Fibroblast of the aortic adventitia (primary cell): ENCODE data around the gene GSK3B. TPM values are rescaled to one million over a fixed set of nuclear protein-coding genes. Genes with fewer than 3 reads are reported as not detected.

ENCODE experiments used
- DNase-seq: peaks from one replicate; pipeline ENCODE4 v3.0.0-alpha.2; 2010; ENCODE audit warnings: low read depth
- H3K4me3 ChIP-seq: 2 replicates; pipeline ENCODE4 v1.5.1; 2011; ENCODE audit warnings: low read depth, mild to moderate bottlenecking, control low read depth, low read length, moderate library complexity
- CTCF ChIP-seq: IDR thresholded peaks from 2 replicates; pipeline ENCODE4 v1.5.1; 2011; ENCODE audit warnings: mild to moderate bottlenecking, low read length, control low read depth, inconsistent platforms; ENCODE audit not compliant: insufficient read depth
- small RNA-seq: library from RNA; depleted of rRNA; stranded (forward); fragments of <200 nt; gene quantifications from one replicate; pipeline ENCODE3, GENCODE V24; 2012
- total RNA-seq: library from RNA; depleted of rRNA; stranded (reverse); fragments of >200 nt; gene quantifications from 2 replicates; pipeline ENCODE4 v1.2.3, GENCODE V29; 2012; ENCODE audit warnings: low replicate concordance

GSK3B gene
- total RNA-seq, 1 donor = 74.1 TPM

GRCh38 chr3:119781330-119782198 is 312.7 kb downstream of the GSK3B start, which contains the start of gene NR1I2:
TSS of gene NR1I2 (plus strand) at chr3:119782101.
- DNase-seq = no peak
- no peak for TF ChIP-seq CTCF
- H3K4me3 ChIP-seq = no peak within 1 kb of the TSS

GRCh38 chr3:119779731-119780383 is 314.4 kb downstream of the GSK3B start:
- TF ChIP-seq CTCF = no peak
- DNase-seq = no peak
- H3K4me3 ChIP-seq = no peak overlapping the region

- DNase-seq = no peak
- TF ChIP-seq CTCF = no peak
- no peak overlapping the region for H3K4me3 ChIP-seq
Observed at GRCh38 chr3:119778811-119779210, 315.4 kb downstream of the GSK3B start.

GRCh38 chr3:119778176-119778575 is 316.1 kb downstream of the GSK3B start:
- no peak for TF ChIP-seq CTCF
- no peak overlapping the region for H3K4me3 ChIP-seq
- DNase-seq = no peak

GRCh38 chr3:119776304-119776703 is 317.9 kb downstream of the GSK3B start:
- no peak for DNase-seq
- H3K4me3 ChIP-seq = no peak overlapping the region
- TF ChIP-seq CTCF = no peak

GRCh38 chr3:119774444-119774843 is 319.8 kb downstream of the GSK3B start:
- no peak overlapping the region for H3K4me3 ChIP-seq
- no peak for TF ChIP-seq CTCF
- DNase-seq = no peak

Small RNA genes within 50 kb of the gene (small RNA-seq; reads per million reads assigned to genes)
- gene RN7SL397P (not detected), gene RN7SL762P (not detected)

Other genes starting within 250 kb of the GSK3B start
- 0.90 and 4.0 TPM in 2 replicates for gene GPR156, start 190.8 kb upstream of the GSK3B start, total RNA-seq